Right renal cortex interstitium (tissue), 3 donors: Measurements from ENCODE around the gene KISS1. TPM values are rescaled to one million over a fixed set of nuclear protein-coding genes. Genes with fewer than 3 reads are reported as not detected.

ENCODE experiments used
- DNase-seq, 3 donors: peaks; one replicate each; pipeline ENCODE4 v3.0.0-alpha.2; 2013; ENCODE audit warnings: low read depth in 3 of 3, low spot score in 2 of 3
- polyA plus RNA-seq, 3 donors: library from polyadenylated mRNA; unstranded; fragments of 120-200 nt; gene quantifications; one replicate each; pipeline ENCODE4 v1.2.1, GENCODE V29; 2013; ENCODE audit not compliant: insufficient read length in 3 of 3

Gene KISS1
- polyA plus RNA-seq, 3 donors, result 0.35 to 1.4 (median 1.3) TPM

DNA sequence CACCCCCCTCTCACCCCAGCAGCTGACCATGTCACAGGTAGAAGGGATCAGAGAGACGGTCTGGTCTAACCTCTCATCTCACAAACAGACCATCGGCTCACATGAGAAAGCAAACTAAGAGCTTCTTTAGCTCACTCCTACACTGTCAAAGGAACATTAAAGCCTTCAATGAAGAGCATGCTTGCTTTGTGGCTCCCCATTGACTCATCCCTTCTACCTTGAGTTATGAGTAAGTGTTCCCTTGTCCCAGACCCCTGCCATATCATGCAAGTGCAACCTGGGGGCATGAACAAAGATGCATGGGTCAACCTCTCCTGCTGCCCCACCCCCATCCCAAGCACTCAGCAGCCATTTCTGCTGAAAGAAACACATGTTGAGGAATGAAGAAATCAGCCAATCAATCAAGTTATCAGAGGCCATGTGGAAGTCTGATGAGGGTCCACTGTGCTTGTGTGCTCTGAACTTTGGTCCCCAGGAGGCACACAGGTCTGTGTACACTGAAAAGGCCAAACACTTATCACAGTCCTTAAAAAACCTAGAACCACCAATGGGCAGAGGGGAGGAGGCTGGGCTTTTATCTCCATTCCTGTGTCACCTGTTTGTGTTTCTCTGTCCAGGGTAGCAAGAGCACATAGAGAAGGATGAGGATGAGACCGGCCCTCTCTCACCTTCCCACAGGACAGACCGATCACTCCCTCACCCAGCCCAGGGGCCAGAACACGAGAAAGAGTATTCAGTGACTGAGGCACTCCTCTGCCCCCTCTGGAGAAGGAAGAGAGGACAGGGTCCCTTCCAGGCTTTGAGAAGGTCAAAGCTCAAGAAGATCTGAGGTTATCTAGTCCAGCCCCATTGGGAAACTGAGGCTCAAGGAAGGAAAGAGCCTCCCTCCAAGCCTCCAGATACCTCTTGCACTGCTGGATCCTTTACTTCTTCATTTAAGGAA is 54.0 kb downstream of the KISS1 start:
- no peak for DNase-seq

GRCh38 chr1:204141131-204141530 is 55.2 kb downstream of the KISS1 start:
- no peak for DNase-seq

Other genes starting within 250 kb of the KISS1 start
- gene SOX13, start 123.4 kb downstream of the KISS1 start, polyA plus RNA-seq, result 10 to 100 TPM; 37.9 to 40.9 (median 40.6) TPM
- 10 to 100 TPM; 24.2 to 27.6 (median 25.0) TPM for gene ETNK2, start 44.4 kb downstream of the KISS1 start, polyA plus RNA-seq
- gene REN, start 30.2 kb downstream of the KISS1 start, polyA plus RNA-seq, result 100 to 1,000 TPM in 2 of 3 donors, 10 to 100 TPM in 1; 64.3 to 197 (median 111) TPM
- gene GOLT1A, start 17.5 kb upstream of the KISS1 start, polyA plus RNA-seq, result 1 to 10 TPM; 2.8 to 4.1 (median 3.7) TPM
- gene PLEKHA6, start 163.4 kb upstream of the KISS1 start, polyA plus RNA-seq, result 10 to 100 TPM; 37.8 to 45.2 (median 39.7) TPM
- 10 to 100 TPM; 39.7 to 43.2 (median 39.7) TPM for gene PPP1R15B, start 215.3 kb upstream of the KISS1 start, polyA plus RNA-seq